Stimulated activated CD4-positive, alpha-beta T cell treated with anti-CD3 and anti-CD28 coated beads, Interleukin-15, amount 100 ng/mL, for 48 hours (primary cell): ENCODE measurements around the gene SERGEF.

Source experiments
- DNase-seq, 2 donors: peaks; one replicate each; pipeline ENCODE4 v3.0.0-alpha.2; 2020; ENCODE audit warnings: low read depth in 2 of 2

SERGEF gene

GRCh38 chr11:17771841-17772401 is 240.9 kb downstream of the SERGEF start:
- DNase-seq: no peak

DNA sequence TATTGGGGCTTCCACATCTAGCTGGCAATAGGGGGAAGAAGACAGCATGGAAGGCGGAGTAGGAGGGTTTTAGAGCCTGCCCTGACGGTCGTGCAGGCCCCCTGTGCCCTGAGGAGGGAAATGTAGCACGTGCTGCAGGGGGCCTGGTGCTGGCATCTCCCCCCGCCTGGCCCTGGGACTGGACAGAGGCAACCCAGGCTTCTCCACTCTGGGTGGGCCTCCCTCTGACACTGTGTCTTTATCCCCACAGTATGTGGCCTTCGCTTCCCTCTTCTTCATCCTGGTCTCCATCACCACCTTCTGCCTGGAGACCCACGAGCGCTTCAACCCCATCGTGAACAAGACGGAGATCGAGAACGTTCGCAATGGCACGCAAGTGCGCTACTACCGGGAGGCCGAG is 241.4 kb downstream of the SERGEF start:
- no peak for DNase-seq

DNA sequence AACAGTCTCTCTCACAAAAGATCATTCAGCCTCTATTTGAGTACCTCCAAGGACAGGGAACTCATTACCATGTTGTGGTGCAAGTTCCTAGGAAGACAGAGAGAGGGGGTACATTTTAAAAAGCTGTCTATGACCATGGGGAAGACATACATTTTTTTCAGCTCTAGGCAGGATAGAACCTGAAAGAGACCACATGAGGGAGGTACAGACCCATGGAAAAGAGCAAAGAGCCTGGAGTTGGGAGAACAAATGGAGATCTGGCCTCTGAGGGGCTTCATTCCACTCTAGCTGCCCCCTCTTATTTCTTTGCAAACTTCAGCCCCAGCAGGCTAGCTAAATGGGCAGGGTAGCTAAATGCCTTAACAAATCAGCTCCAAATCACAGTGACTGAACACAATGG is 241.9 kb downstream of the SERGEF start:
- no peak for DNase-seq

DNA sequence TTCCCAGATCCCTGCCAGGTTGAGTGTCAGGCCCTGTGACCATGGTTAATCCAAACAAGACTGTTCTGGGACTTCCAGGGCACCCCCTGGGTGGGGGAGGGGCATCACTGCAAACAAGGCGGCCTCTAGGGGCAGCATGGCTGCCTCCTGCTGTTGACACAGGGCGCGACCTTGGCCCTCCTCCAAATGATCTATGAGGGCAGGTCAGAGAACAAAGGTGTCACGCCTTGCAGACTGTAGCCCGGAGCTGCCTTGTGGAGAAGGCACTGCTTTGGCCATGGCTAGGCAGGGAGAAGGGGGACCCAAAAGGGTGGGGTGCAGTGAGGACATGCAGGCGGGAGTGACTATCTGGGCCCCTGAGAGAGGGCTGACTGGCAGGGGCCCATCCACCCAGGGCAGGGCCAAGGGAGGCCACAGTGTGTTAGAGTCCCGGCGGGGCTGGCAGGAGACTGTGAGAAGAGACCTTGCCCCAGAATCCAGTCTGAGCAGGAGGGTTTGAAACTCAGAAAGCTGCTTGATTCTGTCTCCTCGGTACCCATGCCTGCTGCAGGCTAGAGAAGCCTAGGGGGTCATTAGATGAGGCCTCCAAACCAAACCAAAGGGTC is 242.7 kb downstream of the SERGEF start:
- DNase-seq: no peak

- no peak for DNase-seq
Measured at GRCh38 chr11:17769218-17769617, 243.6 kb downstream of the SERGEF start.

DNA sequence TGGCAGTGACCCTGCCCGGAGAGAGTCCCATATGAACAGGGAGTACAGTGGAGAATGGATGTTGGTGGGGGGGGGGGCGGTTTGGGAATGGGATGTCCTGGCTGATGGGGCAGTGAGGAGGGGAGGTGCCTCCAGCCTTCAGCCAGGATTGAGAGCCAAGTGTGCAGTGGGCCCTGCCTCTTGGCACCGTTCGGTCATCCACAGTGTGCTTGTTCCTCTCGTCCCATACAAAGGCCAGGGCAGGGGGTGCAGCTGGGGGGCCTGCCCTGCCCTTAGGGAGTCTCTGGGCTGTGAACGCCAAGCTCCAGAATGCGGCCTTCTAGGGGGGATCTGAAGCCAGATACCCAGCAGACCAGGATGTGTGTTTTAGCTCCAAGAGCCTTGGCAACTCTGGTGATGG is 244.3 kb downstream of the SERGEF start:
- no peak for DNase-seq

DNA sequence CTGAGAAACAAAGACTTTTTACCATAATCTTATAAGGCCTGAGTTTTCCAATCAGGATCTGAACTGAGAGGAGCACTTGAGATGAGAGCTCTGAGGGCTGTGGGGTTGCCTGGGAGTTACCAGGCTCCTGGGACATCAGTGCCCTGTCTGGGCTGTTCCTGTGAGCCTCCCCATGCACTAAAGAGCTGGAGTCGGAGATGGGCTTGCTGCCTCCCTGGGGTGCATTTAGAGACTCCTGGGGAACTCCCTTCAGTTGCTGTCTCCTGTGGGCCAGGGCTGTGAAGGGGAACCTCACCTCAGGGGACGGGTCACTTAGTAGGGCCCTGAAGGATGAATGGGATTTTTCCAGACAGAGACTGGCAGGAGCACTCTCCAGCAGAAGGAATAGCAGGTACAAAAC is 244.9 kb downstream of the SERGEF start:
- no peak for DNase-seq

- DNase-seq: no peak
Measured at GRCh38 chr11:17767301-17767885, 245.5 kb downstream of the SERGEF start.

GRCh38 chr11:17766590-17766989 is 246.3 kb downstream of the SERGEF start:
- DNase-seq: no peak

DNA sequence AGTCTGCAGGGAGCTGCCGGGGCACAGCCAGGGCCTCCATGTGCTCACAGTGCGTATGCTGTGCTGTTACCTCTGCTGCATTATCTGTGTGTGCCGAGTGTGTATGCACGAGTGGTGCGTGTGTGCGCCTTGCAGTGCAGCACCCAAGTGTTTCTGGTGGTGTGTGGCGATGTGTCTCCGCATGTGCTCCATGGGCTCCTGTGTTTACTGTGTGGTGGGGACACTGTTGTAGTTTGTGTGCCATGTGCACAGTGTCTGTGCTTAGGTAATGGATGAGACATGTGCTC is 246.8 kb downstream of the SERGEF start:
- no peak for DNase-seq

GRCh38 chr11:17765356-17766072 is 247.3 kb downstream of the SERGEF start:
- DNase-seq: no peak

GRCh38 chr11:17764446-17765218 is 248.2 kb downstream of the SERGEF start:
- DNase-seq: no peak

DNA sequence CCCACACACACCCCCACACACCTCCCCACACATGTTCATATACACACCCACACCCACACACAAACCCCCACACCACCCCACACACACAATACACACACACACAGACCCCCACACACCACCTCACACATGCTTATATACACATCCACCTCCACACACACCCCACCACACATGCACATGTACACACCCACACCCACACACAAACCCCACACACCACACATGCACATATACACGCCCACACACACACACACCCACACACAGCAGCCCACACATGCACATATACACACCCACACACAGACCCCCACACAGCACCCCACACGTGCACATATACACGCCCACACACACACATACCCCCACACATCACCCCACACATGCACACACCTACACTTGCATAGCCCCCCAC is 249.1 kb downstream of the SERGEF start:
- no peak for DNase-seq

DNA sequence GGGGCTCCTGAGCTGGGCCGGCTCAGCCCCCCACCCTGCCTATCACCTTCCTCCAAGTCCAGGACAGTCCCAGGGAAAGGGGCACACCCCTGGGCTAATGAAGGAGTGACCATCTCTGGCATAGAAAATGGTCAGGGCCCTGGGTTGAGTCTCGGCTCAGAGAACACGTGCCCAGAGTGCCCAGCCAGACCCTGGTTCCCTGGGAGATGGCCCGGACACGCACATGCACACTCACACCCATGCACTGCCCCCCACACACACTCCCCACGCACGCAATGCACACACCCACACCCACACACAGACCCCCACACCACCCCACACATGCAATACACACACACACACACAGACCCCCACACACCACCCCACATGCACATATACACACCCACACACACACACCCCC is 249.6 kb downstream of the SERGEF start:
- no peak for DNase-seq

DNA sequence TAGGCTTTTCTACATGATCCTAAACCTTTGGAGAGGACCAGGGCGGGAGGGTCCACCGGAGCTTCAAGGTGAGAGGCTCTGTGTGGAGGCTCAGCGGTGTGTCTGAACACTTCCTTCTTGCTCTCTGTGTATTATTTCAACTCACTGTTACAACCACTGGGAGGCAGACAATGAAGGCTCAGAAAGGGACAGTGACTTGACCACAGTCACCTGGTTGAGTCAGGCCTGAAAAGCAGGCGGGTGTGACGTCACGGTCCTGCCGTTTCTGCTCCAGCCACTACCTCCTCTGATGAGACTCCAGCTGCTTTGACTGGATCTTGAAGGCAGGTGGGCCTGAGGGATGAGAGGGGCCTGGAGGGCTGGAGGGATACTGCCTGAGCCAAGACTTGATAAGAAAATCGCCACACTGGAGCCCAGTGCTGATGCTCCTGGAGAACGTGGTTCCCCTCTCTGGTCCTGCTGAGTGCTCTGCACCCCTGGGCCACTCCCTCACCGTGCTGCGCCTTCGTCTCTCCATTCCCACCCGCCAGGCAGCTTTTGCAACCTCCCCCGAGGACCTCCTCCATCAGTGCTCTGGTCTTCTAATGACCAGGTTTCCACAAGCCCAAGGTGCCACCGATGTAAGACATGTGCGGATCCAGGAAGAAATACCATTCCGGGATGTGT is 250.4 kb downstream of the SERGEF start:
- no peak for DNase-seq

DNA sequence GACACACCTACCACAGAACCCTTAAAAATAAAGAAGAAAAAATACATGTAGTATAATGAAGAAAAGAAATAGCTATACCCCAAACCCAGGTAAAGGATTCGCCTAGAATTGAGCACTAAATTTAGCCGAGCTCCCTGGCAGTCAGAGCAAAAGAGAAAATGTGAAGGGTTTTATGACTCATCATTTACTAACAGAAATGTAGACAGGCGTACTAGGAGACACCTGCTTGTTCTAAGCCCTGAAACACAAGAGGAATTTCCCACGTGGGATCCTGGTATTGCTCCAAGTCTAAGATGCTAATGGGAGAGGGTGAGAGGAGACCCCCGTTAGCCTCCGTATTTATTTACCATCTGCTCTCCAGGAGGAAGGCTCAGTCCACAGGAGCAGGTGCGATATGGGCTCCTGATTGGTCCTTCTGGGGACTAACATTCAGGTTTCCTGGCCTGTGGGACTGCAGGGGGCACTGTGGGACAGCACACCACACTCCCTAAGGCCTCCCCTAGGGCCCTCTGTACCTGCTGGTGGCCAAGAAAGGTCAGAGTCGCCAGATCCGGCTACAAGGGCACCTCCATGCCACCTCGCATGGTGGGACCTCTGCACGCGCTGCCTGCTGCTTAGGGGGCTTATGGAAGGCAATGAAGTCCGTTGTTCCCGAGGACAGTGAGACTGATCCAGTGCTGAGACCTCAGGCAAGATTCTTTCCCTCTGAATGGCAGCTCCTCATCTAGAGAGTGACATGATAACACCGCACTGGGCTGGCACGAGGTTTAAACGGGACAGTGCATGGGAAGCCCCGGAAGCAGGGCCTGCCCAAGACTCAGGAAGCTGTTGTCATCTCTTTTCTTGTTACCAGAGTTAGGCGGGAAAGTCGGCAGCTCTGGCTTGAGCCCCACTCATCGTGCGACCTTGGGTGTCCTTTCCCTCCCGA is 252.5 kb downstream of the SERGEF start:
- DNase-seq: no peak

DNA sequence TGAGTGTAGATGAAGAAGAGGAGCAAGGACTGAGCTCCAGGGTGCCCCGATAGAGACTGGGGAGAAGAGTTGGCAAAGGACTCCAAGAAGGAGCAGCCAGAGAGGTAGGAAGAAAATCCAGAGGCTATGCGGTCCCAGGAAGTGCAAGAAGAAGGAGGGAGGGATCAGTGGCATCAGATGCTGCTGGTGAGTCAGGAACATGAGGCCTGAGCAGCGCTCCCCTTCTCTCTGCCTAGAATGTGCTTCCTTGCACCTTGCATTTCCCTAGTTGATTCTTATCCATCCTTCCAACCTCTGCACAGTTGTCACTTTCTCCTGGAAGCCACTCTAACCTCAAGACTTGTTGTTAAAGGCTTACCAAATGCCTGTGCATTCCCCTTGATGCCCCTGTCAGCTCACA is 257.0 kb downstream of the SERGEF start:
- no peak for DNase-seq

GRCh38 chr11:17753641-17754040 is 259.2 kb downstream of the SERGEF start:
- DNase-seq: no peak

- DNase-seq: no peak
Measured at GRCh38 chr11:17753153-17753552, 259.7 kb downstream of the SERGEF start.

DNA sequence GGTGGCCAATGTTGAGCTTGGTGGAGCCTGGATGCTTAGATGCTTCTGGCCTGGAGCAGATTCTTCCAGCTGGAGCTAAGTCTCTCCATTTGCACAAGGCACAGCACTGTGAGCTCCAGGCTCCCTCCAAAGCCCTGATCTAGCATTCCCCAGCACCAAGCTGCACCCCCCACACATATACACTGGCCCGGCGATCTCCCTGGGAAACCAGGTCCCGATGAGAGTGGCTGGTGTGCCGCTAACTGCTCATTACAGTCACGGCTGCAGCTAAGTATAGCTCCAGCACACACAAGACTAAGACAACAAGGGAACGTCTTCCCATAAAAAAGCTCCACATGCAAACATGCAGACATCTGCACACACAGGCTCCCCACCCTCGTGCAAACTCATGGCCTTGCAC is 260.7 kb downstream of the SERGEF start:
- DNase-seq: no peak

GRCh38 chr11:17751558-17751957 is 261.3 kb downstream of the SERGEF start:
- DNase-seq: no peak
